OCI-LY3 (cell line): Measurements from ENCODE around the gene EPS15.

ENCODE experiments used
- CTCF ChIP-seq: fragments of 200-600, 300-600 bp; sonication (generic); IDR thresholded peaks from 2 replicates; pipeline ENCODE4 v1.5.1; 2014; ENCODE audit warnings: antibody characterized with exemption, low read length, low read depth
- EZH2phosphoT487 ChIP-seq: fragments of 200-600 bp; shearing (Covaris generic); IDR thresholded peaks from 2 replicates; pipeline ENCODE4 v1.6.1; 2018; ENCODE audit warnings: antibody characterized with exemption, mixed run types, low read depth

- TF ChIP-seq CTCF (no peak), EZH2phosphoT487 (no peak)
Observed at GRCh38 chr1:51423073-51423821, 95.8 kb downstream of the EPS15 start.
